Femur (tissue), 1 donor: Measurements from ENCODE around the gene CRABP1.

ENCODE experiments used
- DNase-seq: peaks from one replicate; pipeline ENCODE4 v3.0.0-alpha.2; 2017

CRABP1 gene

DNA sequence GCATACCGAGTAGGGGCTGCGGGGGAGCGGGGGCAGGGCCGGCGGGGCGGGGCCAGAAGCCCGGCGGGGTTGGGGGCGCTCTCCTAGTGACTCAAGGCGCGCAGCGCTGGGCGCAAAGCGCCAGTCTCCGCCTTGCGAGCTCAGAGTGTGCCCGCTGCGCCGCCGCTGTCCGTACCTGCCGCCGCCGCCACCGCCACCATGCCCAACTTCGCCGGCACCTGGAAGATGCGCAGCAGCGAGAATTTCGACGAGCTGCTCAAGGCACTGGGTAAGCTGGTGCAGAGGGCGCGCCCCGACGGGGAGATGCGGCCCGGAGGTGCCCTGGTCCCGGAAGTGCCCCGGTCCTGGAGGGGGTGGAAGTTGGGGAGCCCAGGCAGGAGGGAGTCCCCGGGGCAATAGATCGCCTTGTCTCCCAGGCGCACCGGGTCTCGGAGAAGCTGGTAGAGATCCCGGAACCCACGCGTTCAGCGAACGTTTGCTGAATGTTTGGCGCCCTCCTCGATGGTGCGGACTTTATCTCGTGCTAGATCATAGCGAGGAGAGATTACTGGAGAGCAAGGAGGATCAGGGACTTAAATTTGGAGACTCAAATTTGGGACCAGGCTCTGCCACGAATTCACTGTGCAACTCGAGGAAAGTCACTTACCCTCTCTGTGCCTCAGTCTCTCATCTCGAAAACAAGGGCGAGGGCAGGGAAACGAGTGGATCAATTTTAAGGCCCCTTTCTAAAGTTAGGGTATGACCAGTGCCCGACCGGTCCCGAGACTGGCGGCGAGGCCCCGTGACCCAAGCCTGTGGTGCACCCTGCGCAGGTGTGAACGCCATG lies at the start of gene CRABP1:
Gene CRABP1 (plus strand): TSS at position 123 of the 826 bp plus-strand sequence. CDS start 76 bp downstream, at position 199.
- DNase-seq, result no peak

DNA sequence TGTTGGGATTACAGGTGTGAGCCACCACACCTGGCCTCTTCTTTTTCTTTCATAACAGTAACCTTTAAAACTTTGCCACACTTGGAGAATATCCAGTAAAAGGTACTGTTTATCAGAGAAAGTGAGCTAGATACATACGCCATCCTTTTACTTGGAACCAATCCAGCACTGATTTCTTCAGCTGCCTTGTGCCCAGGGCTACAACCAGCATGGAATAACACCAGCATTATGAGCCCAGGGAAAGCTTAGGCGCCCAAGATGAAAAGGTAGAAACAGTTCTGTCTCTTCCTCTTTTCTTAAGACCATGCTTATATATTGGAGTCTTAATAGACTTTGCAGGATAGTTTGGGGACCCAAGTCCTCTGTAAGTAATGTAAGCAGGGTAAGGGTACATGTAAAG lies 49.1 kb upstream of the CRABP1 start:
- DNase-seq, result no peak

DNA sequence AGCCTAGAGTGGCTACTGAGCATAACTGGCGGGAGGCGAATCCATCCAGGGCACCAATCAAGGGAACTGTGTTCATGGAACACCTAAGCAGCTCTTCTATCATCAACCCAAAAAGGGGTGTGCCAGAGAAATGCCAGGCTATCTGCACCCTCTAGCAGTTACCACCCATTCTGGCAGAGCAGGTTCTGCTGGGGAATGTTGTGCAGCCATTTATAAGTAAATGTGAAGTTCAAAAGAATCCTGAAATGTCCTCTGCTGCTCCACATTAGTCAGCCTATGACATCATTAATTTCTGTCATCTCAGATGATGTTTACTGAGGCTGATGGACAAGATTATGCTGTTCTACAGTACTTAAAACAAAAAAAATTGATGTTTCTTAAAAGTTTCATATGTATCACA lies 48.5 kb upstream of the CRABP1 start:
- DNase-seq, result no peak

DNA sequence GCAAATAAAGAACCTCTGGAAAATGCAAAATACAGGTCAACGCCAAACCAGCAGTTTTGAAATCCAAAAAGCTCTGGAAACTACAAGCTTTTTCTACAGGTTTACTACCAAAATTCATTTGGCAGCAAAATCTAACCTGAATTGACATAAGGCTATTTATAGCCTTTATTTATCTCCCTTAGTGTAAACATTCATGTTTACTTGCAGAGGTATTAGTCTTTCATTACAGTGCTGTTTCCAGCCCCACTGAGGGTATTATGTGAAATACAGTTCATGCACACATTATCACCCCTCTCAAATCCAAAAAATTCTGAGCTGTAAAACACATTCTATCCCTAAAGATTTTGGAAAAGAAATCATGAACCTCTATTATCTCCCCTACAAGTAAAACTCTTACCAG lies 47.9 kb upstream of the CRABP1 start:
- no peak for DNase-seq

DNA sequence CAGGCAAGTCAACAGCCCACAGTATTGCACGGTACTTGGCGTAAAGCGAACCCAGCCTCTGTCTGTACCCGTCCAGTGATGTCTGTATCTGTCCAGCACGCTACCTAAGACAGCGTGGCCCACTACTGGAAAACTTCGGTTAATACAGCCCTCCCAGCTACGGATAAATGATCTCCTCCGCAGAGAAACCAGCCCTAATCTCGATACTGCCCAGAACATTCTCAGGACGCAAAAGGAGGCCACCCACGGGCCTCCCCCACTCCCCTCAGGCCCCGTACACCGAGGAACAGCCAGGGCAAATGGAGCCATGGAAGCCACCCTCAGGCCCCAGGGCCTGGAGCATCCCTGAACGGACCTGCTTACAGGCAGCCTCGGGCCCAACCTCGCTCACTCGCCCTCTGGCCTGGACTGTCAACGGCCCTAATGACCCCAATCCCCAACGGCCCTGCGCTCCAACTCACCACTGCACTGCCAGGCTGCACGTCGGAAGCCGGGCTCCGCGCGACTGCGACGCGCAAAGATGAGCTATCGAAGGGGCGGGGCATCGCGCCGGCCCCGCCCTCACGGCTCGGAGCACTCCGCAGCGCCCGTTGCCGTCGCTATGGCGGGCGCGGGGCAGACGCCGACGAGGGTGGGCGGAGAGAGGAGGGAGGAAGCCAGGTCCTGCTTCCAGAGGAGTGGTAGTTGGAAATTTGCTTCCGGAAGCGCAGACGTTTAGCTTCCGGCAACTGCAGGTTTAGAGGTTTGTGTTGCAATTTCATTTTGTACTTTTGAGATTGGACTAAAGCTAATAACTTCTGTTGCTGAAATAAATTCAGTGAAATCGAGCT lies 40.8 kb upstream of the CRABP1 start, which contains the start of gene SKIC8:
Gene SKIC8 (minus strand): TSS at position 509 of the 830 bp plus-strand sequence. CDS start 3,923 bp downstream, outside the sequence.
- DNase-seq, result peak; percentile 97

DNA sequence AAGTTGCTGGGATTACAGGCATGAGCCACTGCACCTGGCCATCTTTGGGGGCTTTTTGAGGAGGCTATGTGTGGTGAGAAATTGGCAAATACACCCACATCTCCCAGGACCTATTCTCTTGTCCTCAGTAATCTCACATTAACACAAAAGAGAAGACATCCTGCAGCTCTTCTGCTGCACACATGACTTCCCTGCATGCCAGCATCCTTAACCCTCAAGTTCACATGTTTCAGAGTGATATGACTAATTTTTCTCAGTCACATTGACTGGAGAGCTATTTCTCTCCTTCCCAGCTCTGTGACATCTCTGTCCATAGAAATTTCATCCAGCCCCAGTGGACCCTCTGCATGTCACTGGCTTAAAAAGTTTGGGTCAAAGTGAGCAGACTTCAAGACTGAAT lies 38.8 kb upstream of the CRABP1 start:
- DNase-seq, result no peak

DNA sequence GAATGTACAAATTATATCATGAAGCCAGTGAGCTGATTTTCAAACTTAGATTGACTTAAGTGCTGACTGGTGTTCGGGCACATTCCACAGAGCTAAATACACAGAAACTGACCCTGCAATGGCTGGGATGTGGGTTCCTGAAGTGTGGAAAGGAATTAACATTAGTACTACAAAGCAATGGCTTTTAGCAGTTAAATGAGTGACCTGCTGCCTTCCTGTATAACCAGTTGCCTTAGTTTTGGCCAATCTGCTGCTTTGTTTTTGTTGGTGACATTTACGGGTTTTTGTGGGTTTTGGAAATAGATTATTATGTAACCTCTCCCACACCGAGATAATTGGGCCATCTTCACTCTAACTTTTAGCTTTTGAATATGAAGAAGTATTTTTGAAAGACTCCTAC lies 38.3 kb upstream of the CRABP1 start:
- DNase-seq, result no peak

DNA sequence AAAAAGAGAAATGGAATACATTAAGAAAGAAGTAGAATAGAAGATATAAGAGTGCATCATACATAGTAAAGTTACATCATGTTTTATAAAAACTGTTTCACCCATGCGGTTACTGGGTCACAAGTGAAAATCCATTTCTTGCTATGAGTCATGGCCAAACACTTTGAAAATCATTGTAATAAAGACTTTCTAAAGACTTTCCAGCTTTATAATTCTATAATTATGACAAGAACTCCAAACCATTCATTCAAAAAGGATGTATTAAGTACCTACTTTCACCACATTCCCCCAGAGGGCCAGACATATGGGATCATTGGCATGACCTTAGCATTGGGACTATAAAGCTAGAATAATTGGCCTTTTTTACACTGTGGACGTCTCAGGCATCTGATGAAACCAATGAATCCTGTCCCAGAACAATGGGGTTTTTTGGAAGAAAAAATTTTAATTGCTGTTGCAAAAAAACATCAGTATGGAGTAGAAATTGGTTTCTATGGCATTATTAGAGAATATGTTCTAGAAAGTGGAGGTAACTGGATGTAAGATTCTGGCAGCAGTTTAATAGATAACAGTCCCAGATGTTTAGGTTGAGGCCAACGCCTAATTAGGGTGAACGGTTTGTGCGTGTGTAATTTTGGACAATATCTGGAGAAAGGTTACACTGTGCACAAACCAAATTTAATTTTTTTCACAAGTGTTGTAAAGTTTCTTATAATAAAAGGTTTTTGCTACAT lies 37.4 kb upstream of the CRABP1 start:
- no peak for DNase-seq

DNA sequence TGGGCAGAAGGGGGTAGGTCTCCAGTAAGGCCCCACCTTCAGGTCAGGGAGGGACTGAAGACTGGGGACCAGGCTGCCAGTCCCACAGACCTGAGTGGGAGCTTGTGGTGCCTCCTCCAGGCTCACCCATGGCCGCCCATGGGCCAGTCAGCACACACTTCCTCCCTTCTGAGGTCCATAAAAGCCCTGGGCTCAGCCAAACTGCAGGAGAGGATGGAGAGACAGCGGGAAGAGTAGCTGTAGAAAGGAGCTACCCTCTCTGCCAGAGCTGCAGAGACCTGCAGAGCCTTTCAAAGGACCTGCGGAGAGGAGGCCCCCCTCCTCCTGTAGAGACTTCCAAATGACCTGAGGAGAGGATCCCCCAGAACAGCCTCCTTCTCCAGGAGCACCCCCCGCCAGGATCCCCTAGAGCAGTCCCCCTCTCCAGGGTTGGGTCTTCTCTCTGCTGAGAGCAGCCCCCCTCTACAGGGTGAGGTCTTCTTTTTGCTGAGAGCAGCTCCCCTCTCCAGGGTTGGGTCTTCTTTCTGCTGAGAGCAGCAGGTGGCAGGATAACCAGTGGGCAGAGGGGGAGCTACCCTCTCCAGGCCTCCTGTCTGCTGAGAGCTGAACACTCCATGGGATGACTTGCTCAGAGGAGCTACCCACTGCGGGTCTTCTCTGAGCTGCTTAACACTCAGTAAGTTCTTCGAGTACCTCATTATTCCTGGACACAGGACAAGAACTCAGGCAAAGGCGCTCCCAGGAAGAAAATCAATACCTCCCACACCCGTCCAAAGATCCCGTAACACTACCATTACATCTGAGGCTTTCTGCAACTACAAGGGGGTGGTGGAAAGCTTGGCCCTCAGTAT lies 35.7 kb upstream of the CRABP1 start:
- DNase-seq, result no peak

DNA sequence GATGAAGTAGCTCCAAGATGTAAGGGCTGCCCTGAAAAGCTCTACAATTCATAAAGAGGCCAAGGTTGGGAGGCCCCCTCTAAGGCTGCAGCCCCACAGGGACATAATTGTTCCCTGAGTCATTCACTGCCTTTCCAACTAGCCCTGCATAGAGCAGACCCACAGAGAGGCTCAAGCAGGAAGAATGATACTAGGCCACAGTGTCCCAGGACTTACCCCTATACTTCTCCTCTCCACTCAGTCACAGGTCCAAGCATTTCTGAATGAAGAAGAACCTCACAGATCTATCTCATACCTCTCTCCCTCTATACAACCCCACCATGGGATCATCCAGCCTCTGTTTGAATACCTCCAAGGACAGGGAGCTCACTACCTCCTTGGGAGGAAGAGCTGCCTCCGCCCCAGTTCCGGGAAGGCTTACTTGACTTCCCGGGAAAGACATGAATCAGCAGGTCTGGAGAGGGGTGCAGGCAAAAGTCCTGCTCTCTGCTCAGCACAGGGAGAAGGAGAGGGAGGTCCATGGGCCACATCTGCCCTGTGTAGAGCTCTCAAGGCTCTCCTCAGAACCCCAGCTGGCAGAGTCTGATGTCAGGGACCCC lies 33.9 kb upstream of the CRABP1 start:
- no peak for DNase-seq

DNA sequence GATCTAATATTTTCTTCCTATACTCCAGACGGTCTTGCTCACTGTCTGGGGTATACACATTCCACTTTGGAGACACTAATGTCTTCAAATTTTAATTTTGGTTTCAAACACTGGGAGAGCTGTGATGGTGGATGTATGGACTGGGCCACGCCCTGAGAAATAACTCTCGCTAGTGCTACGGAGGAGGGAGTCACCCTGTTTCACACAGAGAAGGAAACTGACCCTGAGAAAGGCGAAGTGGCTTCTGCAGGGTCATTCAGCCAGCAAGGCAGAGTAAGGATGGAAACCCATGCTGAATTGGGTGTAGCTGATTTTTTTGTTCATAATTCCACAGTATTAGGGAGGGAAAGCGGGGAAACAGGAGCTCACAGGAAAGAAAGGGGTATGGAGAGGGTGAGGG lies 32.2 kb upstream of the CRABP1 start:
- DNase-seq, result no peak

DNA sequence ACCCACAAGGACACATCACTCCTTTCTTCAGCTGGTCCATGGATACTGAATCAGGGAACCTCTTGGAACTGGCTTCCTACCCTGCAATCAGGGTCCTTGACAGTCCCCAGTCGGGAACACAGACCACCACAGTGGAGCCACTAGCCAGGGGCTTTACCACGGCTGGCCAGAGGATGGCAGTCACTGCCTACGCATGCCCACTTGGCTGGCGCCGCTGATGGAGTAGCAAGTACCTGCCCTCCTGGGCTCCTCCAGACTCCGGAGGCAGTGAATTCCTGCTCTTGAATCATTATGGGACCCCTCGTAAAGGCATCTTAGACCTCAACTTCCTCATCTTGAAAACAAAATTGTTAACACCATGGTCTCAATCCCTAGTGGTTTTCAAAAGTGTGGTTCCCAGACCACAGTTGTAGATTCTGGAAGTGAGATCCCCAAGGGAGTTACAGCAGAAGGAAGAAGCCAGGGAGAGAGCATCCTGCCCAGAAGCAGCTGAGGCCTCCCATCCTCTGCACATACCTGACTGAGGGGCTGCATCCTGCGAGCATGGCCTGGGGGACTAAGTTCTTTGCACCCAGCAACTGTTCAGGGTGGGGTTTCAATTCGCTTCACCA lies 31.6 kb upstream of the CRABP1 start:
- DNase-seq, result peak; percentile 84

DNA sequence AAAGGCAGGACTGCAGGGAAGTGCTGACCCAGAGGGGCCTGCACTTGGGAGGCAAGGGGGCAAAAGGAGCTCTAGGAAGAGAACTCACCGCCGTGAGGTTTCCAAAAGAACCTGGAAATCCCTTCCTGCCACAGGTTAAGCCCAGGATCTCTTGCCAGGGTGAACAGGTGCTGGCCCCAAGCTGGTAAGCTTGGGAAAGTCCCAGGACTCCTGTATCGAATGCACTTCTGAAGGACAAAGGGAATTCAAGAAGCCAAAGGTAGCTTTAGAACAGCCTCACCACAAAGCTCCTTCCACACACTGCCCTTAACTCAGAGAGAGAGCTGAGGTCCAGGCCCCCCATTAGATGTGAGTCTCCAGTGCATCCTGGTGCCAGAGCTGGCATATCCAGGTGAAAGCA lies 28.9 kb upstream of the CRABP1 start:
- DNase-seq, result no peak

DNA sequence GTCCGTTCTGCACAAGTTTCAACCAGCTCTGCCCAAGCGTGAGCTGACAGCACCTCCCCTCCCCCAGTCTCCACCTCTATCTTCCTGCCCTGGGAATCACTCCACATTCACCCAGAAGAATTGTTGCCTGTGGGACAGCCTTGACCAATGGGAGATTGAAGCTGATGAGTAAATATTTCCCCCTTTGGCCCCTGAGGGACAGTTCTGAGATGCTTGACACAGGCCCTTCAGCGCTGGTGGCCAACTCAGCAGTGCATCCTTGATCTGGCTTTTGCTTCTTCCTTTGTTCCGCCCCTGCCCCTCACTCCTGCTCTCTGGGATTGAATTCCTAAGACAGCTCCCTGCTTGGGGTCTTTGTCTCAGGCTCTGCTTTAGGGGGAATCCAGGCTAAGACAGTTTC lies 27.6 kb upstream of the CRABP1 start:
- DNase-seq, result no peak

DNA sequence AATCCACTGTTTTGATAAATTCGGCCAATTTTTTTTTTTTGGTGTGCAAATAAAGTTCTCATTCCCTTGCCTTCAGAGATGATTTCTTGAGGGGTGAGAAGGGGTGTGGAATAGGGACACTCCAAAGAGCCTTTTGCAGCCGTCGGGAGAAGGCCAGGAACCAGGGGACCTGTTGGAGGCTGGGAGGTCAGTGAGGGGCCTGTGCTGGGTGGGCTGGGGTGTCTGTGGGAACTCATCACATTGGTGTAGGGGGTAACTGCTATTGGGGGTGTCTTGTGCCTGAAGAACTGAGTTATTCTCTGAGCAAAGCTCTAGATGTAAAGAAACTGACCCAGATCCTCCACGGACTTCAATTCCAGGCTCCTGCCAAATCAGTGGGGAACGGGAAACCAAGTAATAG lies 27.2 kb upstream of the CRABP1 start:
- DNase-seq, result no peak

DNA sequence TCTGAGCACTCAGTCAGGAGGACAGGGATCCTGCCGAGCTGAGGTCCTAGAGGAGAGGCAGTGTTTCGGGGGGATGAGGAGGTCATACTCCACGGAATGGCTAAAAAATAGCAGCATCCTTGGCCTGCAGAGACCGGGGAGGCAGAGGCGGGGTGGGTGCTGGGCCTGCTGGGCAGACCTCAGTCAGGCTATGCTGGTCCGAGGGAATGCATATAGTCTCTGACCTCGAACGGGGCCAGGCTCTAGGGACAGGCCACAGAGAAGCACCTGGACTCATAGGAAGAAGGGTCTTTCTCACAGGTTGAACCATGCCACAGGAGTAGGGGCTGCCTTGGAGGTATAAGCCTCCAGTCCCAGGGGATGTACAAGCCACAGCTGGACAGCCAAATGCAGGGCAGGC lies 26.8 kb upstream of the CRABP1 start:
- DNase-seq, result no peak

DNA sequence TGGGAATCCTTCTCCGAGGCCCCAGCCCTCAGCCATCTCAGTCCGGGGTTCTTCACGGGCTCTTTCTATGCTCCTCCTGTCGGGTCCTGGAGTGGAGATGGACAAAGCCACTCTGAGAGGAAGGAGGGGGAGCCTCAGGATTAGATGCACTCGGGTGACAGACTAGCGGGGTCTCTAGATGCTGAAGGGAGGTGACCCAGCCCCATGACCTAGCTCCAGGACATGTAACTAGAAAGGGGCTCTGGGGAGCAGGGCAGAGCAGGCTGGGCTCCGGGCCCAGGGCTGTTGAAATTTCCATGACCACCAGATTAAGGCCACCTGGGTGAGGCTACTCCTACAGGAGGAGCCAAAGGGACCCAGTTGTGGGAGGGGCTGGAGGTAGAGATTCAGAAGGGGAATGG lies 26.0 kb upstream of the CRABP1 start:
- no peak for DNase-seq

DNA sequence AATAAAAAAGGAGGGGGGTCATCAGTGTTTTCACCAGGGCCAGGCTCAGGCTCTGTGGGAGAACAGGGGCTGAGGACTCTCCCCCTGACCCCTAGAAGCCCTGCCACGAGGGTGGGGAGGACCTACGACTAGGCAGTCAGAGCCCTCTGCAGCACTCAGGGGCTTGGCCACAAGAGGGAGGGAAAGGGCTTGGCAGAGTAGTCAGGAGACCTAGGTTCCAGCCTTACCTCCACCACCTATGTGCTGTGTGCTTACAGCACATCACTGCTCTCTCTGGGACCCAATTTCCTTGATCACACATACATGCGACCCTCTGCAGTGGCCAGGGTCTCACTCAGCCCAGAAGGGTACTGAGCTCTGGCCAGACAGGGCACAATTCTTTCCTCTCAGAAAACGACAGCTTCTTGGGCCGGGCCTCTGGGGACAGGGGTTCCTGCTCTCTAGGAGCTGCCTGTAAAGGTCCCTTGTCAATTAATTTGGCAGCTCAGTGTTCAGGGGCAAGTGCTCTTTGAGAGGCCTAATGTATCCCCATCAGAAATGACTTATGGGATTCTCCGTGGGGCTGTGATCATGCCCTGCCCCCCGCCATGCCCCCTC lies 24.4 kb upstream of the CRABP1 start:
- no peak for DNase-seq

DNA sequence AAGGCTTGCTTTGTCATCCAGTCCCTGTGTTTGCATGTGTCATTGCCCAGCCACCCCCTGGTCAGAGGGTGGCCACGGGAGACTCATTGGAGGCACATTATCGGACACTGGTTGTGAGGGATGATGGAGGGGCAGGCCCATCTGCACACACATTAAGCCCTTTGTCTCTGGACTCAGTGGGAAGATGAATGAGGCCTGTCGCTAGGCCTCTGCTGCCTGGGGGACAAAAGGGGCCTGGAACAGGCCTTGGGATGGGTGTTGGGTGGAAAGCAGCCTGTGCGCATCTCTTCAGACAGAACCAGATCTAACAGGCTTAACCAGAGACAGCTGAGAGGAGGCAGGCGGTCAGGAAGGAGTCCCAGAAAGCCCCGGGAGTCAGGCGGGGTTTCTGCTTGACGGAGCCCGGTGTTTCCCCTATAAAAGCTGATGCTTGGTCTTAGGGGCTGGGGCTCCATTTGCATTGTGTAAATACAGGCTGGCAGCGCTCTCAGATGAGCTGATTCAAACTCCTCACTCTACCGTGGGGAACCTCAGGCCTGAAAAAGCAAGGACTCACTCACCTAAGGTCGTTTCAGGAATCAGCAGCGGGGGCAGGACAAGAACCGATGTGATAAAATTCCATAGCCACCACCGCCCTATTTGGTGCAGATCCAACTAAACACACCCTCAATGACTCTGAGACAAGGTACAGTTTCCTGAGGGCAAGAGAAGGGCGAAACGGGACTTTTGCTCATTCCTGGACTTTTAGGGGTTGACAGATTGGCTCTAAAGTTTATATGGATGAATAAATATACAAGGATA lies 23.7 kb upstream of the CRABP1 start:
- DNase-seq, result no peak
